HG02623 (cell line): ENCODE results near the gene MAP4K2.

Experiments used
- ATAC-seq: cut with Tn5 transposase; IDR thresholded peaks from one replicate; pipeline ENCODE4 v1.9.1; 2021; ENCODE audit warnings: moderate library complexity; ENCODE audit not compliant: unreplicated experiment

The MAP4K2 gene

GRCh38 chr11:64771861-64772260, 31.2 kb downstream of the MAP4K2 start:
- ATAC-seq, result no peak

GRCh38 chr11:64770120-64770519, 32.9 kb downstream of the MAP4K2 start:
- no peak for ATAC-seq

DNA sequence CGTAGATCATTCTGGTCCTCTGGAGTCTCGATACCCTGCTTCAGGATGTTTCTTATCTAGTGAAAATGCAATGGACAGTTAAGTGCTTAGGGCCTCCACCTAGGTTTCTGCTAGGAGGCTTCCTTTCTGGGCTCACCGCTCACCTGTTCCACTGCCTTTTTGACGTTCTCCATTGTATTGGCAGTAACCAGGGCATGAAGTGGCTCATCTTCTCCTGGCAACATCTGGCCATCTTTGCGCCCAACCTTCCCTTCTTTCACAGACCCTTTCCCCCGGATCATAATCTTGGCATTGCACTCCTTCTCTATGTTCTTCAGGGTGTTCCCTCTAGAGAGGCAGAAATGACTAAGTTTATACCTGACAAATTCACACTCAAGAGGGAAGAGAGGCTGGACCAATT, 33.7 kb downstream of the MAP4K2 start:
- no peak for ATAC-seq

- no peak for ATAC-seq
These were observed 34.7 kb downstream of the MAP4K2 start for GRCh38 chr11:64768300-64768694.

GRCh38 chr11:64767344-64768299, 35.4 kb downstream of the MAP4K2 start:
- no peak for ATAC-seq

- no peak for ATAC-seq
These were observed 36.1 kb downstream of the MAP4K2 start for GRCh38 chr11:64766881-64767280.

DNA sequence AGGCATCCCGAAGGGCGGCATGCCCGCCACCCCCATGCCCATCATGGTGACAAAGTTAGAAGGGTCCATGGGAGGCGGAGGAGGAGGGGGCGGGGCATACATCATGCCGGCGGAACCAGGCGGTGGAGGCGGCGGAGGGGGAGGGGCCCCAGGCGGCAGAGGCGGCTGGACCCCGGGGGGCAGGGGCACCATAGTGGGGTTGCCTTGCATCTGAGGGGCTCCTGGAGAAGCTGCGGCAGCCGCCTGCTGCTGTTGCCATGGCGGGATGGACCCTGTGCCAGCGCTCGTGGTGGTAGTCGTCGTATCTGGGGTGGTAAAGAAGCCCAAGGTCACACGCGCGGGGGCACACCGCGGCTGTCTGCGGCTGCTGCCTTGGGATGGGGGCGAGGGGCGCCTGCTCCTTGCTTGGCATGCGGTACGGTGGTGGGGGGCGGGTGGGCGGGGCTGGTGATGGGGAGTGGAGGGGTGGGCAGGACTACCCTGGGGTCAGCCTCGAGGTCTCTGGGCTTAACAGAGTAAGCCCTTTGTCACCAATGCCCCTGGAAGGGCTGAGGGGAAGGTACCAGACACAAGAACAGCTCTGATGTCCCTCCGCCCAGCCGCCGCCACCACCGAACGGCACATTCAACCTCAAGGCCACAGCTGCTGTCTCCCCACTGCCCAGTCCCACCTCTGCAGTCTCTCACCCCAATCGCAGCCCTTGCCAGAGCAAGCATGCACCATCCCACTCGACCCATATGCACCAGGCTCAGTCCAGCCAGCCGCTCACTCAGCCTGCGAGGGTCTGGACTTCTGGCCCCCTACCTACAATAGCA, 37.0 kb downstream of the MAP4K2 start:
- no peak for ATAC-seq

DNA sequence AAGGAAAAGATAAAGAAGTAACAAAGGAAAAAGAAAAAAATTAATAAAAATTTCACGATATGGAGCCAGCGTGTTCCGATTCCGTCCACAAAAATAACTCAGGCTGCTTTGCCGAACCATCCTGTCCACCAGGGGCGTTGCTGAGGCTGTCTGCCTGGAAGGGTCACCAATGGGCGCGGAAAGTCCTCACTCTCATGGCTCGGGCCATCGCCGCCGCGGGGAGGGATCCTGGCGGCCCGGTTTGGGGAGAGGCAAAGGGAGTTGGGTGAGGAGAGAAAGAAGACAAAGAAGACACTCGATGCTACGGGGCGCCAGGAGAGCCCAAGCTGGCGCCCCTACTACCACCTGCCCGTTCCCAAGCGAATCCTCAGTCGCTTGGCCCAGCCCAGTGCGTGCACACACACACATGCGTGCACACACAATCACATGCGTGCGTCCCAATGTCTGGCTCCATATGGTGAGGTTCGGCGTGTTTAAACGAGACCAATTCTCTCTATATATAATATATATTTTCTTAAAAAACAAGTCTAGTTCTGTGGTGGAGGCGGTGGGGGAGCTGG, 37.6 kb downstream of the MAP4K2 start:
- no peak for ATAC-seq

GRCh38 chr11:64764753-64765152, 38.3 kb downstream of the MAP4K2 start:
- ATAC-seq, result no peak

DNA sequence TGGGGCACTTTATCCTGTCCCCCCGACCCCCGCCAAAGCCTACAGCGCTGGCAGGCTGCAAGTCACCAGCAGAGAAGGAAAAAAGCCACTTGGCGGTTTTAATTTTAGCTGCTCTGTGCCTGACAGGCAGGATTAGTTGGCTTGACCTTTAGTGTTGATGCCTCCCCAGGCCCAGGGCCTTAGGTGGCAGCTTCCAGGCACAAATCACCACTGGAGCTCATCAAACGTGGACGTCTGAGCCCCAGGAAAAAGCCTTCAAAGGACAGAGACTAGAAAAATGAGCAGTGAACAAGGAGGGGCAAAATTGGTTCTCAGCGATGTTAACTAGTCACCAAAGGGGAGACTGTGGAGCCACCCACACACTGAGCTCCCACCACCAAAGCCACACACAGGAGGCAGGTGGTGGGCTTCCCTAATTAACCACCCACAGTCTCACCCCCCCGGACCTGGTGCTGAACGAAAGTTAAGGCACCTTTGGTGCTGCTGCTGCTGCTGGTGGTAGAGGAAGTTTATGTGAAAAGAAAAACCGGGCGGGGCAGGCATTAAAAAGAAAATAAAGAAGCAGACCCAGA, 38.9 kb downstream of the MAP4K2 start:
- no peak for ATAC-seq

GRCh38 chr11:64763526-64764039, 39.4 kb downstream of the MAP4K2 start:
- no peak for ATAC-seq

DNA sequence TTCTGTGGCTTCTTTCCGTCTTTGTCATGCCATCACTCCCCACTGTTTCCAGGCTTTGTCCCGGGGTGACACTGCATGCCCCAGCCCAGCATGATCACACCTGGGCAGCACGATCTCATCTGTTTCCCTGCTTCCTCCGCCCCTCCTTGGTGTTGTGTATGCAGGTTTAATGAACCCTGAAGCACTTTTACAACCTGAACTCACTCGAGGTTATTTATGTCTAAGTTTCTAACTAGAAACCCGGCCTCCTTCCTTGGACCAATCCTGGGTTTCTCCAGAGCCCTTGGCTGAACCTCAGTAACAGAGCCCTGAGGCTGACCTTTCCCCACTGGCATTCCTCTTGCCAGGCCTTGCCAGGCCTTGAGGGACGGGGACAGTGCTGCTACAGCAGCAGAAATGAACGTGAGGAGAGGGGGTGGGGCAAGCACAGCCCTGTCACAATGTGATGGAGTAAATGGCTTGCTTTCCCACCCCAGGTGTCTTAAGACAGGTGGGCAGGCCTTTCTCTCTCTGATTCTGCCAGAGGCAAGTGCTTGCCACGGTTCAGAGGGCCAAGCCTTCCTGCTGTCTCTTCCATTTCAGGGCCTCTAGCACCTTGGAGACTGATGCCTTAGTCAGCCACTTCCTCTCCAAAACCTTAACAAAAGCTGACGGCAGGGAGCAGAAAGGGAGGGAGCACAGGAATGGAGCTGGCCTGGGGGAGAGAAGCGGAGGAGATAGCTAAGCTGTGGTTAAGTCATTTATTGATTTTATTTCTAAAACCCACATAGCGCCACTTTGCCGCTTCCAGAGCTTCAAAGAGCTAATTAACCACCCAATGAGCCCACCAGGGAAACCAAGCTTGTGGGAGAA, 40.1 kb downstream of the MAP4K2 start:
- ATAC-seq, result no peak

GRCh38 chr11:64762277-64762673, 40.7 kb downstream of the MAP4K2 start:
- ATAC-seq, result no peak

DNA sequence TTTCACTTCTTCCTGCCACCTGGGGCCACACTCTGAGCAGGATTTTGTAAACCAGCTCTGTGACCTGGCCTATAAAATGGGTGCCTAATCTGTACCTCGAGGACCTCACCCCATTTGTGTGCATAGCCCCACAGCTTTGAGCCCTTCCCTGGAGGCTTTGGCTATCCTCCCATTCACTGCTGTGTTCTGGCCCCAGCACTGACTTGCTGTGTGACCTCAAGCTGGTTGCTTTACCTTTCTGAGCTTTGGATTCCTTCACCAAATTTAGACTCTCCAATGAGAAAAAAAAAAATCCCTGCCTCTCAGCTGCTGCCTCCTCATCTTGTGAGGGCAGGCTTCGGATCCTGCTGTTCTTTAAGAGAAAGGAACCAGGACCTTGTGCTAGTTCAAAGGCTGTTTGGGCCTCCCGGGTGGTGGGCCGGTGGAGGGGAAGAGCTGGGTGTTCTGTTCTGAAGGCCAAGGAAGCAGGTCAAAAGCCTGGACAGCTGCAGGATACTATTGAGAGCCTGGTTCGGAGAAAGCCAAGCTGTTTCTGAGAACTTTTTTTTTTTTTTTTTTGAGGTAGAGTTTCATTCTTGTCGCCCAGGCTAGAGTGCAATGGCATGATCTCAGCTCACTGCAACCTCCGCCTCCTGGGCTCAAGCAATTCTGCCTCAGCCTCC, 42.1 kb downstream of the MAP4K2 start:
- no peak for ATAC-seq

- no peak for ATAC-seq
These were observed 43.0 kb downstream of the MAP4K2 start, which contains the start of gene PYGM for GRCh38 chr11:64759722-64760719. TSS of gene PYGM (minus strand) at chr11:64759974. CDS start at chr11:64759898, 76 bp downstream.

- no peak for ATAC-seq
These were observed 43.8 kb downstream of the MAP4K2 start for GRCh38 chr11:64759131-64759721.

GRCh38 chr11:64758330-64759079, 44.5 kb downstream of the MAP4K2 start:
- ATAC-seq, result no peak
